K562 (cell line): Measurements from ENCODE around the gene GRIA1. TPM values are rescaled to one million over a fixed set of nuclear protein-coding genes. Genes with fewer than 3 reads are reported as not detected.

Experiments used
- BRF2 ChIP-seq: IDR thresholded peaks from 3 replicates; pipeline ENCODE4 v1.6.1; 2011; ENCODE audit warnings: borderline replicate concordance, mild to moderate bottlenecking; ENCODE audit not compliant: insufficient read length, insufficient read depth
- DACH1 ChIP-seq: fragments of 450-650 bp; IDR thresholded peaks from 2 replicates; pipeline ENCODE4 v1.6.1; 2018; ENCODE audit not compliant: partially characterized antibody
- IRF2 ChIP-seq: sonication (generic); formaldehyde crosslinking; IDR thresholded peaks from 2 replicates; pipeline ENCODE4 v1.8.1; 2022; ENCODE audit warnings: mild to moderate bottlenecking, missing genetic modification reagents
- KAT2B ChIP-seq: IDR thresholded peaks from one replicate; pipeline ENCODE4 v1.6.1; 2012; ENCODE audit warnings: low read depth, mild to moderate bottlenecking, control low read depth, inconsistent platforms, low read length, moderate library complexity
- MBD1 ChIP-seq: fragments of 250-450 bp; sonication (Bioruptor Pico); IDR thresholded peaks from 2 replicates; pipeline ENCODE4 v1.8.0; 2022; ENCODE audit warnings: inconsistent platforms
- MYC ChIP-seq, 2 experiments: fragments of 250-450 bp in 1 of 2; sonication (Bioruptor Pico) in 1 of 2; IDR thresholded peaks; 2 replicates each; pipeline versions ENCODE4 v1.5.1 to v1.6.1; 2012 to 2021; ENCODE audit warnings: low read depth in 2 of 2, borderline replicate concordance in 1 of 2, improper control_type of control experiment in 1 of 2, low read length in 1 of 2, mild to moderate bottlenecking in 1 of 2, moderate library complexity in 1 of 2
- RBFOX2 ChIP-seq: fragments of 200-400 bp; formaldehyde crosslinking; IDR thresholded peaks from 2 replicates; pipeline ENCODE4 v1.6.1; 2017; ENCODE audit warnings: low read depth, mild to moderate bottlenecking, low read length, moderate library complexity
- REST ChIP-seq, 2 experiments: fragments of 450-650 bp; formaldehyde crosslinking in 1 of 2; IDR thresholded peaks; 2 replicates each; pipeline versions ENCODE4 v1.4.0 to v1.6.1; 2014 to 2020; ENCODE audit warnings: mild to moderate bottlenecking in 2 of 2, borderline replicate concordance in 1 of 2, low read depth in 1 of 2
- SIRT6 ChIP-seq: IDR thresholded peaks from one replicate; pipeline ENCODE4 v1.6.1; 2012; ENCODE audit warnings: low read depth, mild to moderate bottlenecking, control low read depth, inconsistent platforms, low read length, moderate library complexity
- SMAD3 ChIP-seq: fragments of 450-650 bp; formaldehyde crosslinking; conservative IDR thresholded peaks from 2 replicates; pipeline ENCODE4 v1.4.0; 2020; ENCODE audit warnings: mild to moderate bottlenecking
- THRAP3 ChIP-seq: fragments of 450-650 bp; IDR thresholded peaks from 2 replicates; pipeline ENCODE4 v1.6.1; 2016; ENCODE audit warnings: mild to moderate bottlenecking, inconsistent platforms, borderline replicate concordance
- WHSC1 ChIP-seq: IDR thresholded peaks from one replicate; pipeline ENCODE4 v1.6.1; 2012; ENCODE audit warnings: low read length, control low read depth, inconsistent platforms
- ZC3H4 ChIP-seq: sonication (generic); formaldehyde crosslinking; IDR thresholded peaks from 2 replicates; pipeline ENCODE4 v1.9.0; 2021; ENCODE audit warnings: missing genetic modification reagents, borderline replicate concordance
- ZNF586 ChIP-seq: fragments of 450-650 bp; formaldehyde crosslinking; conservative IDR thresholded peaks from 2 replicates; pipeline ENCODE4 v1.4.0; 2020; ENCODE audit warnings: mild to moderate bottlenecking, moderate library complexity
- ZNF589 ChIP-seq: fragments of 200-800 bp; sonication (Bioruptor generic); IDR thresholded peaks from 2 replicates; pipeline ENCODE4 v1.6.1; 2016; ENCODE audit warnings: low read depth, missing genetic modification characterization, missing compliant biosample characterization
- ZNF75A ChIP-seq: fragments of 450-650 bp; formaldehyde crosslinking; IDR thresholded peaks from 2 replicates; pipeline ENCODE4 v1.4.0; 2020; ENCODE audit warnings: mild to moderate bottlenecking
- polyA plus RNA-seq, 8 experiments: library from polyadenylated mRNA; depleted of rRNA in 4 of 8; stranded (reverse) in 5 of 8; unstranded in 3 of 8; fragments of >200 nt; fragmentation: Nextera tagmentation in 2 of 8; fragmentation: Illumina TruSeq in 1 of 8; extraction: Ambion mirVana in 2 of 8; extraction: Trizol in 1 of 8; gene quantifications; 2 replicates each; pipeline versions ENCODE4 v1.2.1 to v1.2.3, GENCODE V29; 2011 to 2014; ENCODE audit warnings: inconsistent platforms in 1 of 8, missing spikeins in 1 of 8
- total RNA-seq, 7 experiments: library from RNA; depleted of rRNA in 6 of 7; stranded (reverse); fragments of >200 nt in 6 of 7; fragmentation: Illumina TruSeq in 2 of 7; extraction: Trizol in 2 of 7; gene quantifications; 2 replicates each; pipeline versions ENCODE4 v1.2.1 to v1.2.3, GENCODE V29; 2011 to 2021; ENCODE audit warnings: low replicate concordance in 1 of 7

The GRIA1 gene
- total and polyA plus RNA-seq, 9 of the 15 experiments (the other 6 are each of a cell fraction or from before 2014, with no cell fraction given) = not detected

GRCh38 chr5:153618867-153619266 is 128.4 kb downstream of the GRIA1 start (continued):
- no peak for TF ChIP-seq REST (IDR thresholded peaks at IDR 0.05; ENCODE audit: borderline replicate concordance)
- TF ChIP-seq REST (CRISPR knock-in tag; IDR thresholded peaks at IDR 0.05; ENCODE audit: low read depth) = no peak
- no peak for TF ChIP-seq KAT2B
- no peak for TF ChIP-seq ZC3H4 (CRISPR knock-in tag)
- no peak for TF ChIP-seq MYC (IDR thresholded peaks at IDR 0.05; ENCODE audit: low read depth, low read length)
- TF ChIP-seq MYC (CRISPR knock-in tag; IDR thresholded peaks at IDR 0.05; ENCODE audit: borderline replicate concordance, low read depth) = no peak
- TF ChIP-seq IRF2 (CRISPR knock-in tag) = no peak
- no peak for TF ChIP-seq THRAP3
- no peak for TF ChIP-seq DACH1
- no peak for TF ChIP-seq ZNF586
- no peak for TF ChIP-seq ZNF75A (CRISPR knock-in tag)
- TF ChIP-seq WHSC1 = no peak
- TF ChIP-seq BRF2 = no peak
- no peak for TF ChIP-seq MBD1 (CRISPR knock-in tag)
- 0 out of 2 replicates have a peak, but pooled peaks have one; percentile 65 for TF ChIP-seq SMAD3 (CRISPR knock-in tag)
- no peak for TF ChIP-seq SIRT6
- no peak for TF ChIP-seq RBFOX2
- no peak for TF ChIP-seq ZNF589
